T47D (cell line): Measurements from ENCODE around the gene LSM11.

Source experiments
- DNase-seq, 2 experiments: peaks; one replicate each; pipeline versions ENCODE4 v3.0.0 to v3.0.0-alpha.2; 2011 to 2012; ENCODE audit warnings: low read depth in 1 of 2, low spot score in 1 of 2
- JUND ChIP-seq: IDR thresholded peaks from 2 replicates; pipeline ENCODE4 v1.6.1; 2012; ENCODE audit warnings: low read depth
- in situ Hi-C: cut with HindIII; loops from 2 replicates; pipeline ENCODE4 v1.10.0; 2016; ENCODE audit warnings: low sequenced_read_pairs, low pct_unique_long_range_greater_than_20kb

The LSM11 gene

GRCh38 chr5:157741131-157741530, 2.4 kb upstream of the LSM11 start:
- no peak for TF ChIP-seq JUND
- DNase-seq: no peak
- in situ Hi-C loops: no loop called here

DNA sequence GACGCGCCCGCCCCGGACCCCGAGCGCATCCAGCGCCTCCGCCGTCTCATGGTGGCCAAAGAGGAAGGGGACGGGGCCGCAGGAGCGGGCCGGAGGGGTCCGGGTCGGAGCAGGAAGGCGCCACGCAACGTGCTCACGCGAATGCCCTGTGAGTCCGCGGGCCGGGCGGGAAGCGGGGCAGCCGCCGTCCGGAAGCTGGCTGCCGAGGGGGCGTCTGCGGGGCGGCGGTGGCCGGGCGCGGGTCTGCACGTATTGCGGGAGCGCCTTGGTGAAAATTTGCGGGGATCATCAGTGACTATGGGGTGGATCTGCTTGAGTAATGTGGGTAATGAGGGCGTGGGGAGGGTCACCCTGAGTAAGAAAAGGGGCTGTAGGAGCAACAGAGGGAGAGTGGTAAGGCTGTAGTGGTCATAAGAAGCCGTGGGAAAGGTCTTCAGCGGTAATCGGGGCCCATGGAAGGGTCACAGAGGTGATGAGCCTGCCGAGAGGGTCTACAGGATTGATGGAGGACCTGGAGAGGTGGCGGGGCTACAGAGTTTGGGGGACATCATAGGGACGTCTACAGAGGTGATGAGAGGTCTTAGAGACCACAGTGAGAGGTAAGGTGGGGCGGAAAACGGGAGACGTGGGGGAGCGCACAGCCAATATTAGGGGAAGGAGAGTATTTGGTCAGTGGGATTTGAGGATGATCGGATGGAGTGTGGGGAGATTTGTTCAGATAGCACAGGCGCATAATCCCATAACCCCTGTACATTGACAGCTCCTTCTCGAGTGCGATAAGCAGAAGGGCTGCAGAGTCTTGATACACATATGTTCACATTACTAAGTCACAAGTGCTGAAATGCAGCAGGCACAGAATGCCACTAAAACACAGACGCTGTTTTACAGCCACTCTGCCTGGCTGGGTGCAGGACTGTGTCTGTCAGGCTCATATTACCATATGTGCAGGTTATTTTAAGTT, 819 bp downstream of the LSM11 start:
- peak in 1 of 2 experiments; percentile 26 for DNase-seq
- in situ Hi-C loops: no loop called here
- no peak for TF ChIP-seq JUND

- no peak for TF ChIP-seq JUND
- DNase-seq: no peak
- in situ Hi-C loops: no loop called here
Observed at GRCh38 chr5:157745041-157745456, 1.5 kb downstream of the LSM11 start.

GRCh38 chr5:157747173-157747740, 3.7 kb downstream of the LSM11 start:
- in situ Hi-C loops: no loop called here
- DNase-seq: no peak
- no peak for TF ChIP-seq JUND

- no peak for DNase-seq
- TF ChIP-seq JUND: no peak
- in situ Hi-C loops: no loop called here
Observed at GRCh38 chr5:157747766-157748700, 4.5 kb downstream of the LSM11 start.

- in situ Hi-C loops: no loop called here
- TF ChIP-seq JUND: no peak
- DNase-seq: no peak
Observed at GRCh38 chr5:157748760-157749461, 5.4 kb downstream of the LSM11 start.

DNA sequence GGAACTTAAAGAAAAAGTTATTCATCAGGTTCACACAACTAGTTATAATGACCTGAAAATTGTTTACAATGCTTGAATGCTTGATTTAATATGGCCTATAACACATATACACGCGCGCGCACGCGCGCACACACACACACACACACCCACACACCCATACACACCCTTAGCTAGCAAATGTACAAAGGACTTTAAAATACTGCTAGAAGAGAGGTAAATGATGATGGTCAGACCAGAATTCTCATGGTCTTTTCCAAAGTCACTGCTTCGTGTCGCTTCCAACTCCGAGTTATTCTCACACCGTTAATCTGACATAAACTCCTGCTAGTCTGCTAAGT, 5.9 kb downstream of the LSM11 start:
- no peak for TF ChIP-seq JUND
- no peak for DNase-seq
- in situ Hi-C loops: no loop called here

DNA sequence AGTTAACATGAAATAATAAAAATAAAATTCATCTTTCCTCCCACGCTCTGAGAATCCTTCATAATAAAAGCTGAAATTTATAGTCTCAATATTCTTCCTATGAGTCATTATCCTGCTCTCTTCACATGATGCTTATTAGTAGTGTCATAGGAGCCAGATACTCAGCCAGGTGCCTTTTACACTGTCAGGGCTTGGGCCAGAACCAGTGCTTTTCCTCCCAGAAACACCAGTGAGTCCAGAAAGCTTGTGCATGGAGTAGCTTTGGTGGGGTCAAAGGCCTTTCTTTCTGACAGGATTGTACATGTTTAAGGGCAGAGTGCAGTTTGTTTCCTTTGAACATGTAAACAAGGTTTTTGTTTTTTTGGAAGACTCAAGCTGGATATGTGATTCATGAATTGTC, 6.8 kb downstream of the LSM11 start:
- no peak for TF ChIP-seq JUND
- no peak for DNase-seq
- in situ Hi-C loops: no loop called here

DNA sequence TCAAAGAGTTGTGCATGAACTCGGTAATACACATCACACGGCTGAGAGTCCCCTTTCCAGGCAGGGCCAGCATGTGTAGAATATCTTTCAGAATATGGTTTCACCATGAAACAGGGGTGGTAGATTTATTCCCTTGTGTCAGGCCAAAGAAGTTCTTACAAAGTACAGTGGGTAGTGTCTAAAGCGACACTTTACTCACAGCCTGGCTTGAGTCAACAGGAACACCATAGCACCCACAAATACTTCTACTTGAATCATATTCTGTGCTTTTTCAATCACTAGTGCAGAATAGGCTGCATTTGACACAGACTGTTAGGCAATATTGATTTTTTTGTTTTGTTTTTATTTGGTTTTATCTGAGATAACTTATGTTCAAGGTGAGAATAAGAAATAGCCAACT, 12.6 kb downstream of the LSM11 start:
- in situ Hi-C loops: no loop called here
- TF ChIP-seq JUND: no peak

DNA sequence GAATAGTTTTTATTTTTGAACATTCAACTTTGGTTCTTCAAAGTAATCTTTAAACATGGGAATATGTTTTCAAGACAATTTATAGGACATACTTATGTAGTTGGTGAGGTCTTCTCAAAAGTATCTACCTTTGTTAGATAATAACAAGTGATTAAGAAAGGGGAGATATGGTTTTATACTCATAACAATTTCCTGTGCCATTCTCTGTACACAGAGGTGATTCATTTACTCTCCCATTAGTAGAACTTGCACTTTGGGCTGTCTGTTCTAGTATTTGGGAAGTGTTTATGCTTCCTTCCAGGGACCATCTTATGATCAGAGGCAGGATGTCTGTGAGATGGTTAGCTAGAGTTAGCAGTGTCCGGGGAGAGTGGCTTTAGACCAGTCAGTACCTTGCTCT, 15.2 kb downstream of the LSM11 start:
- no peak for TF ChIP-seq JUND
- in situ Hi-C loops: no loop called here
- no peak for DNase-seq

More for the DNA sequence above, 12.6 kb downstream of the LSM11 start:
- no peak for DNase-seq

- in situ Hi-C loops: no loop called here
- TF ChIP-seq JUND: no peak
- DNase-seq: peak; percentile 73 to 81
Observed at GRCh38 chr5:157761690-157762621, 18.4 kb downstream of the LSM11 start.
